WTC11 (cell line): ENCODE measurements around the gene GLRX2. TPM values are rescaled to one million over a fixed set of nuclear protein-coding genes. Genes with fewer than 3 reads are reported as not detected.
"Not testable (repeated sequence)": the region's sequence is repeated elsewhere in the genome, so short reads cannot be mapped to it uniquely, and the experiment has no call there.

Source experiments
- ATAC-seq: fragments of 200-7000 bp; cut with Tn5 transposase; 2 replicates; pipeline ENCODE4 v1.10.0; 2021; ENCODE audit warnings: mild to moderate bottlenecking, moderate library complexity
- CTCF ChIA-PET: fragments of 300-600 bp; sonication (Branson Sonifier 250); formaldehyde crosslinking; loops from one replicate; lab custom pipeline; 2021; ENCODE audit warnings: antibody characterized with exemption; lab: Charles Lee
- POLR2A ChIA-PET: fragments of 350-600 bp; sonication (Branson Sonifier 250); formaldehyde crosslinking; loops from one replicate; lab custom pipeline; 2021; ENCODE audit warnings: antibody characterized with exemption; lab: Charles Lee
- DNase-seq: peaks from one replicate; pipeline ENCODE4 v3.0.0; 2021; ENCODE audit warnings: low spot score
- H3K27ac Mint-ChIP-seq: 2 replicates; pipeline ENCODE4 v1.8.0; 2021; ENCODE audit warnings: mixed read lengths
- H3K27me3 Mint-ChIP-seq: 2 replicates; pipeline ENCODE4 v1.8.0; 2021; ENCODE audit warnings: low read depth, mild to moderate bottlenecking, moderate library complexity, mixed read lengths
- H3K36me3 Mint-ChIP-seq: 2 replicates; pipeline ENCODE4 v1.8.0; 2021; ENCODE audit warnings: mixed read lengths
- H3K4me1 Mint-ChIP-seq: 2 replicates; pipeline ENCODE4 v1.8.0; 2022; ENCODE audit warnings: mixed read lengths
- H3K4me3 Mint-ChIP-seq: 2 replicates; pipeline ENCODE4 v1.8.0; 2021; ENCODE audit warnings: mild to moderate bottlenecking, moderate library complexity, mixed read lengths
- H3K9me3 Mint-ChIP-seq: 2 replicates; pipeline ENCODE4 v1.8.0; 2021; ENCODE audit warnings: mixed read lengths
- ATF1 ChIP-seq: sonication (generic); formaldehyde crosslinking; IDR thresholded peaks from 2 replicates; pipeline ENCODE4 v1.8.1; 2023; ENCODE audit warnings: mild to moderate bottlenecking, moderate library complexity, missing genetic modification reagents
- FOXP1 ChIP-seq: sonication (generic); formaldehyde crosslinking; IDR thresholded peaks from 2 replicates; pipeline ENCODE4 v1.8.0; 2022; ENCODE audit warnings: missing genetic modification reagents, mild to moderate bottlenecking, moderate library complexity, borderline replicate concordance
- HMGA2 ChIP-seq: fragments of 250-450 bp; sonication (Bioruptor Pico); IDR thresholded peaks from 2 replicates; pipeline ENCODE4 v1.4.0; 2021; ENCODE audit warnings: mild to moderate bottlenecking, moderate library complexity
- MAX ChIP-seq: sonication (generic); formaldehyde crosslinking; IDR thresholded peaks from 2 replicates; pipeline ENCODE4 v1.8.0; 2022; ENCODE audit warnings: mild to moderate bottlenecking, missing genetic modification reagents
- MYBL2 ChIP-seq: sonication (generic); formaldehyde crosslinking; IDR thresholded peaks from 2 replicates; pipeline ENCODE4 v1.8.1; 2023; ENCODE audit warnings: mild to moderate bottlenecking, moderate library complexity, missing genetic modification reagents
- NR3C1 ChIP-seq: sonication (generic); formaldehyde crosslinking; conservative IDR thresholded peaks from 2 replicates; pipeline ENCODE4 v1.8.1; 2023; ENCODE audit warnings: low read depth, mild to moderate bottlenecking, missing genetic modification reagents
- PREB ChIP-seq: sonication (generic); formaldehyde crosslinking; IDR thresholded peaks from 2 replicates; pipeline ENCODE4 v1.8.1; 2022; ENCODE audit warnings: mild to moderate bottlenecking, missing genetic modification reagents, moderate library complexity, borderline replicate concordance
- PRRX2 ChIP-seq: fragments of 250-450 bp; sonication (Bioruptor Pico); IDR thresholded peaks from 2 replicates; pipeline ENCODE4 v1.8.0; 2021; ENCODE audit warnings: mild to moderate bottlenecking
- RELA ChIP-seq: sonication (generic); formaldehyde crosslinking; IDR thresholded peaks from 2 replicates; pipeline ENCODE4 v1.8.1; 2022; ENCODE audit warnings: missing genetic modification reagents, mild to moderate bottlenecking, borderline replicate concordance
- SMAD4 ChIP-seq: sonication (generic); formaldehyde crosslinking; IDR thresholded peaks from 2 replicates; pipeline ENCODE4 v1.8.0; 2022; ENCODE audit warnings: mild to moderate bottlenecking, missing genetic modification reagents
- STAT6 ChIP-seq: sonication (generic); formaldehyde crosslinking; conservative IDR thresholded peaks from 2 replicates; pipeline ENCODE4 v1.8.1; 2023; ENCODE audit warnings: mild to moderate bottlenecking, low read depth, missing genetic modification reagents, moderate library complexity
- TEAD1 ChIP-seq: sonication (generic); formaldehyde crosslinking; IDR thresholded peaks from 2 replicates; pipeline ENCODE4 v1.8.0; 2022; ENCODE audit warnings: mild to moderate bottlenecking, missing genetic modification reagents
- ZMAT4 ChIP-seq: fragments of 250-450 bp; sonication (Bioruptor Pico); IDR thresholded peaks from 2 replicates; pipeline ENCODE4 v1.9.0; 2021; ENCODE audit warnings: mild to moderate bottlenecking
- ZNF121 ChIP-seq: sonication (generic); formaldehyde crosslinking; IDR thresholded peaks from 2 replicates; pipeline ENCODE4 v1.8.0; 2023; ENCODE audit warnings: missing genetic modification reagents
- ZNF219 ChIP-seq: sonication (generic); formaldehyde crosslinking; IDR thresholded peaks from 2 replicates; pipeline ENCODE4 v1.8.0; 2023; ENCODE audit warnings: missing genetic modification reagents, mild to moderate bottlenecking, borderline replicate concordance
- ZNF396 ChIP-seq: fragments of 250-450 bp; sonication (Bioruptor Pico); IDR thresholded peaks from 2 replicates; pipeline ENCODE4 v1.8.0; 2021; ENCODE audit warnings: mild to moderate bottlenecking, moderate library complexity, borderline replicate concordance
- ZNF423 ChIP-seq: fragments of 250-450 bp; sonication (Bioruptor Pico); IDR thresholded peaks from 2 replicates; pipeline ENCODE4 v2.1.2; 2022; ENCODE audit warnings: mild to moderate bottlenecking, moderate library complexity
- ZNF671 ChIP-seq: fragments of 250-450 bp; sonication (Bioruptor Pico); IDR thresholded peaks from 2 replicates; pipeline ENCODE4 v1.8.0; 2021; ENCODE audit warnings: mild to moderate bottlenecking
- ZSCAN18 ChIP-seq: fragments of 250-450 bp; sonication (Bioruptor Pico); IDR thresholded peaks from 2 replicates; pipeline ENCODE4 v2.1.2; 2022; ENCODE audit warnings: mild to moderate bottlenecking, moderate library complexity
- total RNA-seq: library from RNA; stranded (reverse); gene quantifications from 3 replicates; pipeline ENCODE4 v1.2.3, GENCODE V29; 2021

The GLRX2 gene
- total RNA-seq, 1 experiment from 2014 or later, result 8.4 TPM

GRCh38 chr1:193059282-193060114 is 45.7 kb downstream of the GLRX2 start, which contains the start of the genes RO60 and UCHL5 (continued):
- peak; percentile 74; the same call in 1 of the 2 replicates for TF ChIP-seq MAX (CRISPR knock-in tag)
- TF ChIP-seq ATF1 (CRISPR knock-in tag), result no peak; the same call in 1 of the 2 replicates

- H3K27me3 Mint-ChIP-seq, result no peaks in the 10 kb centered on the region
- DNase-seq (peak; percentile 12), ATAC-seq (peak; percentile 4; the same call in 1 of the 2 replicates)
- 0 out of 2 replicates have a peak, but pooled peaks cover 3% of the 10 kb centered on the region for H3K9me3 Mint-ChIP-seq
- H3K4me1 Mint-ChIP-seq, result peaks cover 30% of the 10 kb centered on the region
- H3K4me3 Mint-ChIP-seq, result peak overlapping the region; percentile 100
- H3K36me3 Mint-ChIP-seq, result peaks cover 5% of the 10 kb centered on the region; the same call in 1 of the 2 replicates
- POLR2A ChIA-PET, result interaction anchor here (0.8 to 1.8 kb wide), 10 partner anchors 10 to 585 kb away, joined by 3 to 15 read pairs (median 4); partner anchors contain the start of genes CDC73 and GLRX2
- peak overlapping the region; percentile 100 for H3K27ac Mint-ChIP-seq
- CTCF ChIA-PET, result interaction anchor here (0.7 to 2.3 kb wide), 6 partner anchors 11 to 252 kb away, joined by 3 to 11 read pairs (median 4); partner anchors contain the start of gene CDC73
- TF ChIP-seq ZNF423 (CRISPR knock-in tag), result peak; percentile 46
- no peak for TF ChIP-seq ZNF396 (CRISPR knock-in tag)
- TF ChIP-seq TEAD1 (CRISPR knock-in tag), result 0 out of 2 replicates have a peak, but pooled peaks have one; percentile 39
- no peak for TF ChIP-seq SMAD4 (CRISPR knock-in tag)
- TF ChIP-seq, all 79 proteins: peak for 2
These were observed 46.5 kb downstream of the GLRX2 start for GRCh38 chr1:193058529-193059281.

- TF ChIP-seq FOXP1 (CRISPR knock-in tag), result no peak
- TF ChIP-seq ZMAT4 (CRISPR knock-in tag), result no peak
- no peak for TF ChIP-seq ZNF219 (CRISPR knock-in tag)
- no peak for TF ChIP-seq STAT6 (CRISPR knock-in tag)
- TF ChIP-seq MYBL2 (CRISPR knock-in tag), result no peak
- TF ChIP-seq HMGA2 (CRISPR knock-in tag), result no peak
- TF ChIP-seq PRRX2 (CRISPR knock-in tag), result no peak
- no peak for TF ChIP-seq SMAD4 (CRISPR knock-in tag)
- no peak for TF ChIP-seq RELA (CRISPR knock-in tag)
- TF ChIP-seq PREB (CRISPR knock-in tag), result no peak
- no peak for TF ChIP-seq ZSCAN18 (CRISPR knock-in tag)
- TF ChIP-seq NR3C1 (CRISPR knock-in tag), result no peak
- no peak for TF ChIP-seq ZNF121
- no peak for TF ChIP-seq ZNF671 (CRISPR knock-in tag)
- no peaks in the 10 kb centered on the region for H3K9me3 Mint-ChIP-seq
- no peaks in the 10 kb centered on the region for H3K27me3 Mint-ChIP-seq
- no peak for ATAC-seq
- peaks cover 11% of the 10 kb centered on the region for H3K36me3 Mint-ChIP-seq
- DNase-seq, result no peak
- H3K27ac Mint-ChIP-seq, result no peak overlapping the region
- ChIA-PET POLR2A (no interaction called here), CTCF (no interaction called here)
- no peak overlapping the region for H3K4me3 Mint-ChIP-seq
- peaks cover 19% of the 10 kb centered on the region for H3K4me1 Mint-ChIP-seq
These were observed 51.0 kb downstream of the GLRX2 start for GRCh38 chr1:193054169-193054675.

GRCh38 chr1:193048913-193049312 is 56.3 kb downstream of the GLRX2 start:
- Mint-ChIP-seq H3K4me1 (peaks cover 17% of the 10 kb centered on the region), H3K36me3 (peaks cover 28% of the 10 kb centered on the region)
- ATAC-seq, CTCF ChIA-PET, H3K27ac Mint-ChIP-seq, H3K4me3 Mint-ChIP-seq, H3K27me3 Mint-ChIP-seq, H3K9me3 Mint-ChIP-seq, DNase-seq: not testable (repeated sequence)
- POLR2A ChIA-PET, result interaction anchor here (1.3 kb wide), 1 partner anchor 9 kb away, joined by 3 read pairs; no protein-coding TSS in a partner anchor
